ENCODE measurements around the gene FOXP4. TPM values are rescaled to one million over a fixed set of nuclear protein-coding genes. Genes with fewer than 3 reads are reported as not detected.

FOXP4 gene
- total RNA-seq, 1 donor from 2014 or later, result 40.7 TPM

- Mint-ChIP-seq H3K4me3 (peak overlapping the region; percentile 83), H3K4me1 (peaks cover 73% of the 10 kb centered on the region), H3K36me3 (ENCODE audit: low read depth) (no peaks in the 10 kb centered on the region), H3K9me3 (no peaks in the 10 kb centered on the region), H3K27me3 (no peaks in the 10 kb centered on the region), H3K27ac (peak overlapping the region; percentile 95)
- peak; percentile 64 for DNase-seq
- intact Hi-C loops (cut with micrococcal nuclease), result loop anchor here (1.0 to 5.0 kb wide), 7 partner anchors 13 to 255 kb away; partner anchors contain the start of gene TOMM6
- no peak for TF ChIP-seq CTCF (IDR thresholded peaks at IDR 0.05)
- peak; percentile 81 for ATAC-seq (ENCODE audit: low read depth)
- POLR2A ChIA-PET, result interaction anchor here (0.6 to 5.1 kb wide), 15 partner anchors 10 to 569 kb away, joined by 3 to 97 read pairs (median 4); partner anchors contain the start of gene FOXP4
- CTCF ChIA-PET, result interaction anchor here (0.7 to 1.1 kb wide), 4 partner anchors 8 to 70 kb away, joined by 3 to 5 read pairs (median 3); no protein-coding TSS in a partner anchor
These were observed 14.3 kb upstream of the FOXP4 start for GRCh38 chr6:41531591-41532582.

GRCh38 chr6:41535766-41536165 lies 10.4 kb upstream of the FOXP4 start:
- H3K27me3 Mint-ChIP-seq, result no peaks in the 10 kb centered on the region
- intact Hi-C loops (cut with micrococcal nuclease), result no loop called here
- DNase-seq, result no peak
- ATAC-seq (ENCODE audit: low read depth), result no peak
- POLR2A ChIA-PET, result no interaction called here
- H3K9me3 Mint-ChIP-seq, result no peaks in the 10 kb centered on the region
- no peak for TF ChIP-seq CTCF (IDR thresholded peaks at IDR 0.05)
- no peaks in the 10 kb centered on the region for H3K36me3 Mint-ChIP-seq (ENCODE audit: low read depth)
- CTCF ChIA-PET, result no interaction called here
- no peak overlapping the region for H3K4me3 Mint-ChIP-seq
- peaks cover 62% of the 10 kb centered on the region for H3K4me1 Mint-ChIP-seq
- no peak overlapping the region for H3K27ac Mint-ChIP-seq

- CTCF ChIA-PET, result no interaction called here
- POLR2A ChIA-PET, result interaction anchor here (0.7 kb wide), 1 partner anchor 50 kb away, joined by 3 read pairs; no protein-coding TSS in a partner anchor
These were observed 9.1 kb upstream of the FOXP4 start for GRCh38 chr6:41536795-41537758.

GRCh38 chr6:41538556-41539182 lies 7.5 kb upstream of the FOXP4 start:
- Mint-ChIP-seq H3K27ac (peak overlapping the region; percentile 76), H3K4me1 (peaks cover 33% of the 10 kb centered on the region), H3K27me3 (no peaks in the 10 kb centered on the region), H3K4me3 (no peak overlapping the region), H3K9me3 (no peaks in the 10 kb centered on the region), H3K36me3 (ENCODE audit: low read depth) (no peaks in the 10 kb centered on the region)
- ATAC-seq (ENCODE audit: low read depth), result peak; percentile 88
- no peak for DNase-seq
- ChIA-PET CTCF (interaction anchor here (1.9 kb wide), 1 partner anchor 114 kb away, joined by 4 read pairs; no protein-coding TSS in a partner anchor), POLR2A (interaction anchor here (0.9 to 1.4 kb wide), 3 partner anchors 9 to 33 kb away, joined by 3 to 5 read pairs (median 4); no protein-coding TSS in a partner anchor)
- no peak for TF ChIP-seq CTCF (IDR thresholded peaks at IDR 0.05)
- intact Hi-C loops (cut with micrococcal nuclease), result loop anchor here (1.0 kb wide), 1 partner anchor 8 kb away; the partner anchor contains the start of gene FOXP4

More at GRCh38 chr6:41536795-41537758, 9.1 kb upstream of the FOXP4 start:
- peaks cover 49% of the 10 kb centered on the region for H3K4me1 Mint-ChIP-seq
- no peak for TF ChIP-seq CTCF (IDR thresholded peaks at IDR 0.05)
- H3K4me3 Mint-ChIP-seq, result no peak overlapping the region
- ATAC-seq (ENCODE audit: low read depth) (no peak), DNase-seq (no peak)
- H3K27me3 Mint-ChIP-seq, result no peaks in the 10 kb centered on the region
- H3K36me3 Mint-ChIP-seq (ENCODE audit: low read depth), result no peaks in the 10 kb centered on the region
- H3K9me3 Mint-ChIP-seq, result no peaks in the 10 kb centered on the region
- H3K27ac Mint-ChIP-seq, result no peak overlapping the region
- intact Hi-C loops (cut with micrococcal nuclease), result no loop called here

All from activated B cell treated with CpG ODN at 0.5 μM for 24 hours (primary cell).